PC-3 (cell line): ENCODE results near the gene PCNT. TPM values are rescaled to one million over a fixed set of nuclear protein-coding genes. Genes with fewer than 3 reads are reported as not detected.

Experiments
- ATAC-seq: fragments of 200-7000 bp; cut with Tn5 transposase; 2 replicates; pipeline ENCODE4 v1.9.1; 2020; ENCODE audit warnings: mild to moderate bottlenecking, moderate library complexity
- BruUV-seq: library from RNA; stranded (reverse); fragments of 400-500 nt; replicated peaks from 2 replicates; lab custom pipeline; 2021; lab: Mats Ljungman, UMichigan
- CTCF ChIA-PET: fragments of 300-600 bp; sonication (Branson Sonifier 250); formaldehyde crosslinking; loops from one replicate; lab custom pipeline; 2022; ENCODE audit warnings: antibody characterized with exemption; lab: Charles Lee
- POLR2A ChIA-PET: fragments of 300-600 bp; sonication (Branson Sonifier 250); formaldehyde crosslinking; loops from one replicate; lab custom pipeline; 2022; ENCODE audit warnings: antibody characterized with exemption; ENCODE audit not compliant: unreplicated experiment; lab: Charles Lee
- DNase-seq: peaks from one replicate; pipeline ENCODE4 v3.0.0-alpha.2; 2015
- H2AFZ ChIP-seq: fragments of 300-600 bp; sonication (generic); 2 replicates; pipeline ENCODE4 v1.6.0; 2016; ENCODE audit warnings: antibody characterized with exemption, low read length
- H3F3A ChIP-seq: fragments of 300-600 bp; sonication (generic); one replicate; pipeline ENCODE4 v1.6.0; 2017; ENCODE audit warnings: antibody characterized with exemption, low read length, control low read depth, mild to moderate bottlenecking; ENCODE audit not compliant: unreplicated experiment
- H3K27ac ChIP-seq: fragments of 300-600 bp; sonication (generic); 2 replicates; pipeline ENCODE4 v1.5.1; 2016; ENCODE audit warnings: mild to moderate bottlenecking, low read length
- H3K27me3 ChIP-seq: fragments of 300-600 bp; sonication (generic); 2 replicates; pipeline ENCODE4 v1.6.1; 2016; ENCODE audit warnings: low read length, mixed read lengths
- H3K36me3 ChIP-seq: fragments of 300-600 bp; sonication (generic); 2 replicates; pipeline ENCODE4 v1.6.1; 2016; ENCODE audit warnings: low read depth, mixed run types, low read length, mixed read lengths
- H3K4me1 ChIP-seq: fragments of 300-600 bp; sonication (generic); 2 replicates; pipeline ENCODE4 v1.5.1; 2016; ENCODE audit warnings: low read length; ENCODE audit not compliant: insufficient read depth
- H3K4me2 ChIP-seq: fragments of 300-600 bp; sonication (generic); 2 replicates; pipeline ENCODE4 v1.6.0; 2016; ENCODE audit warnings: low read length
- H3K4me3 ChIP-seq: fragments of 300-600 bp; sonication (generic); 2 replicates; pipeline ENCODE4 v1.5.1; 2016; ENCODE audit warnings: mild to moderate bottlenecking, low read length, mixed read lengths
- H3K79me2 ChIP-seq: fragments of 300-600 bp; sonication (generic); 2 replicates; pipeline ENCODE4 v1.6.1; 2017; ENCODE audit warnings: low read length, mixed read lengths
- H3K9ac ChIP-seq: fragments of 300-600 bp; sonication (generic); 2 replicates; pipeline ENCODE4 v1.6.0; 2016; ENCODE audit warnings: mild to moderate bottlenecking, low read length
- H3K9me2 ChIP-seq: fragments of 300-600 bp; sonication (generic); replicated peaks from 2 replicates; pipeline ENCODE4 v1.6.1; 2016; ENCODE audit warnings: mixed run types, low read length, mixed read lengths
- H3K9me3 ChIP-seq: fragments of 300-600 bp; sonication (generic); 2 replicates; pipeline ENCODE4 v1.6.1; 2016; ENCODE audit warnings: low read length, mixed read lengths
- H4K20me1 ChIP-seq: fragments of 300-600 bp; sonication (generic); 2 replicates; pipeline ENCODE4 v1.6.1; 2016; ENCODE audit warnings: low read length, mixed read lengths
- CTCF ChIP-seq: fragments of 300-600 bp; sonication (generic); conservative IDR thresholded peaks from 2 replicates; pipeline ENCODE4 v1.5.1; 2017; ENCODE audit warnings: antibody characterized with exemption, low read depth, mild to moderate bottlenecking, low read length
- EZH2 ChIP-seq: fragments of 300-600 bp; sonication (generic); IDR thresholded peaks from one replicate; pipeline ENCODE4 v1.6.1; 2017; ENCODE audit warnings: antibody characterized with exemption, mild to moderate bottlenecking, low read length; ENCODE audit not compliant: unreplicated experiment
- EZH2phosphoT487 ChIP-seq: fragments of 300-600 bp; sonication (generic); IDR thresholded peaks from 2 replicates; pipeline ENCODE4 v1.6.1; 2018; ENCODE audit warnings: mild to moderate bottlenecking, antibody characterized with exemption, low read length, borderline replicate concordance
- intact Hi-C: fragments of 100-400 bp; cut with micrococcal nuclease; formaldehyde crosslinking; loops from 2 replicates; pipeline ENCODE4 v1.9.0; 2023
- total RNA-seq: library from RNA; depleted of rRNA; stranded (reverse); fragments of >200 nt; gene quantifications from 2 replicates; pipeline ENCODE4 v1.2.3, GENCODE V29; 2014

Gene PCNT
- total RNA-seq, 1 experiment from 2014 or later = 51.4 TPM

- no TSS peak for BruUV-seq
- H4K20me1 ChIP-seq = no peaks in the 10 kb centered on the region
- H3K9me3 ChIP-seq = no peaks in the 10 kb centered on the region
- H3K36me3 ChIP-seq = peaks cover 28% of the 10 kb centered on the region
- intact Hi-C loops = no loop called here
- no peak overlapping the region for H3K9ac ChIP-seq
- H3K4me1 ChIP-seq = no peaks in the 10 kb centered on the region
- no peak overlapping the region for H2AFZ ChIP-seq
- POLR2A ChIA-PET = no interaction called here
- TF ChIP-seq EZH2 (no peak), EZH2phosphoT487 (no peak), CTCF (no peak)
- no peak overlapping the region for H3K4me2 ChIP-seq
- H3F3A ChIP-seq = no peaks in the 10 kb centered on the region
- CTCF ChIA-PET = no interaction called here
- no peaks in the 10 kb centered on the region for H3K9me2 ChIP-seq
- ATAC-seq (no peak), DNase-seq (no peak)
- no peak overlapping the region for H3K27ac ChIP-seq
- H3K27me3 ChIP-seq = no peaks in the 10 kb centered on the region
- H3K4me3 ChIP-seq = no peak overlapping the region
- no peaks in the 10 kb centered on the region for H3K79me2 ChIP-seq
Observed at GRCh38 chr21:46416551-46416950, 92.6 kb downstream of the PCNT start.

GRCh38 chr21:46418265-46418946, 94.5 kb downstream of the PCNT start:
- Histone ChIP-seq H3K4me2 (no peak overlapping the region), H3K9ac (no peak overlapping the region), H3F3A (no peaks in the 10 kb centered on the region), H3K9me3 (no peaks in the 10 kb centered on the region), H3K36me3 (peaks cover 27% of the 10 kb centered on the region), H3K27me3 (no peaks in the 10 kb centered on the region), H3K79me2 (no peaks in the 10 kb centered on the region), H3K4me3 (no peak overlapping the region), H3K4me1 (no peaks in the 10 kb centered on the region), H3K27ac (no peak overlapping the region), H2AFZ (no peak overlapping the region), H3K9me2 (no peaks in the 10 kb centered on the region), H4K20me1 (no peaks in the 10 kb centered on the region)
- TF ChIP-seq EZH2 = no peak
- no peak for TF ChIP-seq CTCF
- TF ChIP-seq EZH2phosphoT487 = no peak
- DNase-seq (no peak), ATAC-seq (no peak)
- BruUV-seq = no TSS peak
- POLR2A ChIA-PET = no interaction called here
- intact Hi-C loops = no loop called here
- CTCF ChIA-PET = no interaction called here
